ENCODE results near the gene FAM241A.
"Not testable (repeated sequence)": the region's sequence is repeated elsewhere in the genome, so short reads cannot be mapped to it uniquely, and the experiment has no call there.

The FAM241A gene

DNA sequence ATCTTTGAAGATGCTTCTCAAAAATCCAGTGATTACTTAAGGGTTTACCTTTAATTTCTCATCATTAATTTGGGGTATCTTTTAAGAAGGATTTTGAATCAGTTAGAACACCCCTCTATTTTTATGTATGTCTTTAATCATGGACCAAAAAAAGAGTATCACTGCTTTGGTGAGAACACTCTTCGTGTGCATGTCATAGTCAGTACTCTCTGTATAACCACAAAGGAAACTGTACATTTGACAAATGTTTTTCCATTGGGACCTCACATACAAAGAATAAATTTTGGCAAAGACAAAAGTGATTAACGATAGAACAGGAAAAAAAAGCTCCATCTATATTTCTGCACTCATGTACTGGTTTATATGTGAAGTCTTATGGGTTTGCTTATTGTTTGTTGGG is 31.3 kb downstream of the FAM241A start:
- DNase-seq = no peak

DNA sequence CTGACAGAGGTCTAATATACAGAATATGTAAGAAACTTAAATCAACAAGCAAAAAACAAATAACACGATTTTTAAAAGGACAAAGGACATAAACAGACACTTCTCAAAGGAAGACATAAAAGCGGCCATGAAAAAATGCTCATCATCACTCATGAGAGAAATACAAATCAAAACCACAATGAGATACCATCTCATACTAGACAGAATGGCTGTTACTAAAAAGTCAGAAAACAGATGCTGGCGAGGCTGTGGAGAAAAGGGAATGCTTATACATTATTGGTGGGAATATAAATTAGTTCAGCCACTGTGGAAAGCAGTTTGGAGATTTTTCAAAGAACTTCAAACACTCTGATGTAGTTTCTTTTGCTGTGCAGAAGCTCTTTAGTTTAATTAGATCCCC is 33.5 kb downstream of the FAM241A start:
- not testable (repeated sequence) for DNase-seq

DNA sequence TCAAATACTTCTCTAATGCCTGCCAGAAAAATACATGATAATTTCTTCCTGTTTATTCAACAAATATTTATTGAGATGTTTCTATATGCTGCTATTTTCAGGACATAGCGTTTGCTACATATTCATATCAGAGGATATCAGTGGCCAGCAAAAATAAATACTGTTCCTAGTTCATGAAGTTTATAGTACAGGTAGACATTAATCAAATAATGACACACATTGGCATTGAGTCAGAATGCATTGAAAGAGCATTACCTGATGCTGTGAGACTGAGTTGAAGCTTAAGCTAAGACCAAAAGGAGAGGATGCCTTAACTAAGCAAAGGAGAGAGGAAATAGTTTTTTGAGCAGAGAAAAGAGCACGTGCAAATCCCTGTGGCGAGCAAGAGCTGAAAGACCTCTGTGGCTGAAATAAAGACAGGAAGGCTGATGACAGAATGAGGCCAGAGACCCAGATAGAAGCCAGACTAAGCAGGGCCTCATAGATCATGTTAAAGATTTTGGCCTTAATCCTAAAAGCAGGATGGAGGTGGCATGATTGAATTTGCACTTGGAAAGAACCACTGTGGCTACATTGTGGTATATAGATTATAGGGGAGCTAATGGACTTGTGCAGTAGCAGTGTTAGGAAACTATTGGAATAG is 36.2 kb downstream of the FAM241A start:
- no peak for DNase-seq

DNA sequence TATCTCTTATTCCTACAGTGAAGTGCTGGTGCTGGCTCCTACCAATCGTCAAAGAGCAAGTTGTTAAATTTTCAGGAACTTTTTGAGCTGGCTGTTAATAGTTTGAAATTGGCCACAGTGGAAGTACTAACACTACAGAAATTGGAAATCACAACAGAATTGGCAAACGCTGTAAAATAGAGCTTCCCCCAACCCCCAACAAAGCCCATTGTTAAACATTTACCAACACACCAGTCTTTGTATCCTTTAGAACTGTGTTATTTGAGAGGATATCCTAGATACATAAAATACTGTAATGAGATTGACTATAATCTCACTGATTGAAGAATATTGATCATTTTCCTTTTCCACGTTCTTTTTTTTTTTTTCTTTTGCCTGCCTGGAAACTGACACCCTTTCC is 37.4 kb downstream of the FAM241A start:
- DNase-seq = no peak

GRCh38 chr4:112183252-112183651 is 38.0 kb downstream of the FAM241A start:
- DNase-seq = no peak

GRCh38 chr4:112184438-112184837 is 39.2 kb downstream of the FAM241A start:
- DNase-seq = no peak

GRCh38 chr4:112185334-112185733 is 40.1 kb downstream of the FAM241A start:
- DNase-seq = no peak

DNA sequence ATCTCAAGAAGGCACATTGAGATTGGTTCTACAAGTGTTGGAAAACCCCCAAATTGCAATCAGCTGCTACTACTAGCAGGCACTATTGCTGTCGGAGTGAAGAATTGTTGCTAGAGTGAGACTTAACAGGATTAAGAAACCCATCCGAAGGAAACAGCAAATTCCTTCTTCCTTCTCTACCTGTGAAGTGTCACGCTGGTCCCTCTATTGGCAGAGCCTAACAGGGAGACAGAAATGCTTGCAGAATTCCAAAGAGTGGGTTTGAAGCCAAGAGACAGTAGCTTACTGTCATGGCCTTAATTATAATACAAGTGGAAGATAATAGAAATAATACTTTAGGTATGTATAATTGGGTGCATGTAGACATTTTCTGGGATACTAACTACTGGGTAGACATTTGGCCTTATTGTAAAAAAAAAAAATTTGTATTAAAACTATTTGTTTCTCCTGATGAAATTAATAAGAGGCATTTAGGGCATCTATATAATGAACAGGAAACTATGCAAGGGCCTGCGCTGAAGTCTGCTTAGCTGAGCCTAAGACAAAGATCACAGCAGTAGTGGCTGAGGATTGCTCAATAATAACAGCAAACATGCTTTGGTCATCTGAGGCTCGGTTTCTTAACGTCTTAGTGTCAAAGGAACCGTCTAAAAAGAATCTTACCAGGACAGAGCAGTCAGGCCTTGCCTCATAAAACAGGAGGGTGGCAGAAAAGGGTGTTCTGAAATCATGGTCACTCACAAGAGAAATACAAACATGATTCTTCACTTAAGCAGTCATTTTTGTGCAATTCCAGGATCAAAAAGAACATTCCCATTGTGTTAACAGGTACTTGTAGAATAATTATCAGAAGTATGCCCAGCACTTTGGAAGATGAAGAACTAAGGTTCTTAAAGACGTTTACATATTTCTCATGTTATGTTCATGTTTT is 40.8 kb downstream of the FAM241A start:
- no peak for DNase-seq

GRCh38 chr4:112189754-112190153 is 44.5 kb downstream of the FAM241A start:
- no peak for DNase-seq

- DNase-seq = no peak
Observed at GRCh38 chr4:112190684-112191083, 45.4 kb downstream of the FAM241A start.

- no peak for DNase-seq
Observed at GRCh38 chr4:112196461-112196860, 51.2 kb downstream of the FAM241A start.

GRCh38 chr4:112199041-112199440 is 53.8 kb downstream of the FAM241A start:
- DNase-seq = no peak

GRCh38 chr4:112201915-112202505 is 56.8 kb downstream of the FAM241A start:
- no peak for DNase-seq

DNA sequence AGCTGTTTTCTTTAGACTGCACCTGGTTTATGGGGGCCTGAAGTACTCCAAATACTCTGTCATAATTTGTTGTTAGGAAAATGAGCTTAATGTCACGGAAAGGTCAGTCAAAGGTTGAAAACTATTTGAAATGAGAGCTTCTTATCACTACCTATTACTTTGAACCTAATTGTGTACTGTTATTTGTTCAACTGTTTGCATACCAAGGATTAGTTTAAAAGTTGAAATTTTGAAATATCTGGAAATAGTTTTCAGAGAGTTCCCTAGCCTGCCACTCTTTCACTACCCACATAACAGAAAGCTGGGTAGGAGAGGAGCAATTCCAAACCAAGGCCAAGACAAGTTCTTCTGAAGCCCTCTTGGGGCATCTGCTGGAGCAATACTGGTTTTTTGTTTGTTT is 58.3 kb downstream of the FAM241A start:
- DNase-seq = no peak

GRCh38 chr4:112206431-112206830 is 61.2 kb downstream of the FAM241A start:
- no peak for DNase-seq

DNA sequence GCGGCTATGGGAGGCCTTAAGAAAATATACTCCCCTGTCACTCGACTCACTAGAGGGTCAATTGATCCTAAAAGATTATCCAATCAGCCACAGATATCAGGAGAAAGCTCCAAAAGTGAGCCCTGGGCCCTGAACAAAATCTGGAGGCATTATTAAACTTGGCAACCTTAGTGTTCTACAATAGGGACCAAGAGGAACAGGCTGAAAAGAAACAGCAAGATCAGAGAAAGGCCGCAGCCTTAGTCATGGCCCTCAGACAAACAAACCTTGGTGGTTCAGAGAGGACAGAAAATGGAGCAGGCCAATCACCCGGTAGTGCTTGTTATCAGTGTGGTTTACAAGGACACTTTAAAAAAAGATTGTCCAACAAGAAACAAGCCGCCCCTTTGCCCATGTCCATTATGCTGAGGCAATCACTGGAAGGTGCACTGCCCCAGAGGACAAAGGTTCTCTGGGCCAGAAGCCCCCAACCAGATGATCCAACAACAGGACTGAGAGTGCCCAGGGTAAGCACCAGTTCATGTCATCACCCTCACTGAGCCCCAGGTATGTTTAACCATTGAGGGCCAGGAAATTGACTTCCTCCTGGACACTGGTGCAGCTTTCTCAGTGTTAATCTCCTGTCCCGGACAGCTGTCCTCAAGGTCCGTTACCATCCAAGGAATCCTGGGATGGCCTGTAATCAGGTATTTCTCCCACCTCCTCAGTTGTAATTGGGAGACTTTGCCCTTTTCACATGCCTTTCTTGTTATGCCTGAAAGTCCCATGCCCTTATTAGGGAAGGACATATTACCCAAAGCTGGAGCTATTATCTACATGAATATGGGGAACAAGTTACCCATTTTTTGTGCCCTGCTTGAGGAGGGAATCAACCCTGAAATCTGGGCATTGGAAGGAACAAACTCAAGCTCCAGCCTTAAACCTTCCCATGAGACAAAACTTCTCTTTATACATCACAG is 63.2 kb downstream of the FAM241A start:
- not testable (repeated sequence) for DNase-seq

GRCh38 chr4:112210777-112211176 is 65.5 kb downstream of the FAM241A start:
- no peak for DNase-seq

DNA sequence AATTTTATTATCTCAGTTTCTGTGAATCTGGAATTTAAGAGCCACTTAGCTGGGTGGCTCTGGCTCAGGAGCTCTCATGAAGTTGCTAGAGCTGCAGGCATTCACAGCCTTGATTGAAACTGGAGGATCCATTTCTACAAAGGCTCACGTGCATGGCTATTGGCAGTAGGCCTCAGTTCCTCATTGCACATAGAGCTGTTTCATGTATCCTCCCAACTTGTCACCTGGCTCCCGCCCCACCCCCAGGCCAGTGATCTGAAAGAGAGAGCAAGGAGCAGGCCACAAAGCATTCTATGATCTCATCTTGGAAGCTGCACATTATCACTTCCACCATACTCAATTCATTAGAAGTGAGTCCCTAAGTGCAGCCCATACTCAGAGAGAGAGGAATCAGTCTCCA is 67.8 kb downstream of the FAM241A start:
- DNase-seq = no peak

DNA sequence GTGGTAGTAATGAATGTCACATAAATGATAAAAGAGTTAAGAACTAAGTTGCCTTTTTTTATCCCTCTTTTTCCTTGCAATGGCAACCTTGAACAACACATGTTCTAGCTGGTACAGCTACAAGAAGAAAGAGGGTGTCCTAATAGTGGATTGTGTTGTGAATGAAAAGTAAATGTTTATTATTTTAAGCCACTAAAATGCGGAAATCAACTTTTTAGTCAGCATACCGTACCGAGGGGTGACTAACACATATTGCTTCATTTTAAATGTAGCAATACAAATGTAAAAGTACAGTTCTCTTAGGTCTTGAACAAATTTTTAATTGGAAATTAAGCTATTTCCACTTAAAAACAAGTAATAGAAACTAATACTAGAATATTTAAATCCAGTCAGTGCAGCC is 68.6 kb downstream of the FAM241A start:
- no peak for DNase-seq

GRCh38 chr4:112214390-112215264 is 69.4 kb downstream of the FAM241A start:
- no peak for DNase-seq

GRCh38 chr4:112219826-112220366 is 74.6 kb downstream of the FAM241A start:
- DNase-seq = no peak
